ENCODE results near the gene NDST1. TPM values are rescaled to one million over a fixed set of nuclear protein-coding genes. Genes with fewer than 3 reads are reported as not detected.

The NDST1 gene
- total RNA-seq, 1 donor from 2014 or later, result 19.3 TPM

GRCh38 chr5:150568663-150569062 is 60.7 kb downstream of the NDST1 start:
- Histone ChIP-seq H3K27ac (ENCODE audit: low read depth, low read length) (no peak overlapping the region), H3K9ac (ENCODE audit: low read depth in 1 of 3, low read length in 3 of 3) (no peak overlapping the region), H3K4me3 (ENCODE audit: low read length in 3 of 3) (no peak overlapping the region), H3K9me3 (ENCODE audit: control insufficient read depth in 3 of 3, low read length in 3 of 3) (no peaks in the 10 kb centered on the region), H3K4me1 (ENCODE audit: control insufficient read depth in 3 of 3, insufficient read depth in 3 of 3, low read length in 3 of 3) (no peaks in the 10 kb centered on the region), H3K36me3 (ENCODE audit: control insufficient read depth in 3 of 3, insufficient read depth in 3 of 3, low read length in 3 of 3) (no peaks in the 10 kb centered on the region), H3K27me3 (ENCODE audit: control insufficient read depth in 3 of 3, insufficient read depth in 3 of 3, low read length in 3 of 3) (no peaks in the 10 kb centered on the region)

GRCh38 chr5:150570333-150570732 is 62.4 kb downstream of the NDST1 start:
- no peak overlapping the region for H3K4me3 ChIP-seq (ENCODE audit: low read length in 3 of 3)
- H3K9me3 ChIP-seq (ENCODE audit: control insufficient read depth in 3 of 3, low read length in 3 of 3), result no peaks in the 10 kb centered on the region
- no peaks in the 10 kb centered on the region for H3K36me3 ChIP-seq (ENCODE audit: control insufficient read depth in 3 of 3, insufficient read depth in 3 of 3, low read length in 3 of 3)
- no peak overlapping the region for H3K9ac ChIP-seq (ENCODE audit: low read depth in 1 of 3, low read length in 3 of 3)
- no peak overlapping the region for H3K27ac ChIP-seq (ENCODE audit: low read depth, low read length)
- no peaks in the 10 kb centered on the region for H3K4me1 ChIP-seq (ENCODE audit: control insufficient read depth in 3 of 3, insufficient read depth in 3 of 3, low read length in 3 of 3)
- no peaks in the 10 kb centered on the region for H3K27me3 ChIP-seq (ENCODE audit: control insufficient read depth in 3 of 3, insufficient read depth in 3 of 3, low read length in 3 of 3)

GRCh38 chr5:150571836-150572235 is 63.9 kb downstream of the NDST1 start:
- H3K9me3 ChIP-seq (ENCODE audit: control insufficient read depth in 3 of 3, low read length in 3 of 3), result no peaks in the 10 kb centered on the region
- no peak overlapping the region for H3K9ac ChIP-seq (ENCODE audit: low read depth in 1 of 3, low read length in 3 of 3)
- no peaks in the 10 kb centered on the region for H3K36me3 ChIP-seq (ENCODE audit: control insufficient read depth in 3 of 3, insufficient read depth in 3 of 3, low read length in 3 of 3)
- no peaks in the 10 kb centered on the region for H3K27me3 ChIP-seq (ENCODE audit: control insufficient read depth in 3 of 3, insufficient read depth in 3 of 3, low read length in 3 of 3)
- no peak overlapping the region for H3K27ac ChIP-seq (ENCODE audit: low read depth, low read length)
- no peaks in the 10 kb centered on the region for H3K4me1 ChIP-seq (ENCODE audit: control insufficient read depth in 3 of 3, insufficient read depth in 3 of 3, low read length in 3 of 3)
- H3K4me3 ChIP-seq (ENCODE audit: low read length in 3 of 3), result no peak overlapping the region

GRCh38 chr5:150573216-150573615 is 65.3 kb downstream of the NDST1 start:
- Histone ChIP-seq H3K36me3 (ENCODE audit: control insufficient read depth in 3 of 3, insufficient read depth in 3 of 3, low read length in 3 of 3) (no peaks in the 10 kb centered on the region), H3K9ac (ENCODE audit: low read depth in 1 of 3, low read length in 3 of 3) (no peak overlapping the region), H3K4me3 (ENCODE audit: low read length in 3 of 3) (no peak overlapping the region), H3K27me3 (ENCODE audit: control insufficient read depth in 3 of 3, insufficient read depth in 3 of 3, low read length in 3 of 3) (no peaks in the 10 kb centered on the region), H3K27ac (ENCODE audit: low read depth, low read length) (no peak overlapping the region), H3K4me1 (ENCODE audit: control insufficient read depth in 3 of 3, insufficient read depth in 3 of 3, low read length in 3 of 3) (no peaks in the 10 kb centered on the region), H3K9me3 (ENCODE audit: control insufficient read depth in 3 of 3, low read length in 3 of 3) (no peaks in the 10 kb centered on the region)

GRCh38 chr5:150573867-150574817 is 66.2 kb downstream of the NDST1 start:
- no peaks in the 10 kb centered on the region for H3K36me3 ChIP-seq (ENCODE audit: control insufficient read depth in 3 of 3, insufficient read depth in 3 of 3, low read length in 3 of 3)
- no peak overlapping the region for H3K4me3 ChIP-seq (ENCODE audit: low read length in 3 of 3)
- no peak overlapping the region for H3K27ac ChIP-seq (ENCODE audit: low read depth, low read length)
- H3K9me3 ChIP-seq (ENCODE audit: control insufficient read depth in 3 of 3, low read length in 3 of 3), result no peaks in the 10 kb centered on the region
- H3K9ac ChIP-seq (ENCODE audit: low read depth in 1 of 3, low read length in 3 of 3), result no peak overlapping the region
- H3K27me3 ChIP-seq (ENCODE audit: control insufficient read depth in 3 of 3, insufficient read depth in 3 of 3, low read length in 3 of 3), result no peaks in the 10 kb centered on the region
- H3K4me1 ChIP-seq (ENCODE audit: control insufficient read depth in 3 of 3, insufficient read depth in 3 of 3, low read length in 3 of 3), result no peaks in the 10 kb centered on the region

GRCh38 chr5:150574818-150575547 is 67.1 kb downstream of the NDST1 start:
- H3K4me3 ChIP-seq (ENCODE audit: low read length in 3 of 3), result no peak overlapping the region
- H3K27ac ChIP-seq (ENCODE audit: low read depth, low read length), result no peak overlapping the region
- H3K4me1 ChIP-seq (ENCODE audit: control insufficient read depth in 3 of 3, insufficient read depth in 3 of 3, low read length in 3 of 3), result no peaks in the 10 kb centered on the region
- H3K36me3 ChIP-seq (ENCODE audit: control insufficient read depth in 3 of 3, insufficient read depth in 3 of 3, low read length in 3 of 3), result no peaks in the 10 kb centered on the region
- no peaks in the 10 kb centered on the region for H3K27me3 ChIP-seq (ENCODE audit: control insufficient read depth in 3 of 3, insufficient read depth in 3 of 3, low read length in 3 of 3)
- H3K9me3 ChIP-seq (ENCODE audit: control insufficient read depth in 3 of 3, low read length in 3 of 3), result no peaks in the 10 kb centered on the region
- no peak overlapping the region for H3K9ac ChIP-seq (ENCODE audit: low read depth in 1 of 3, low read length in 3 of 3)

- Histone ChIP-seq H3K4me1 (ENCODE audit: control insufficient read depth in 3 of 3, insufficient read depth in 3 of 3, low read length in 3 of 3) (no peaks in the 10 kb centered on the region), H3K27ac (ENCODE audit: low read depth, low read length) (no peak overlapping the region), H3K9ac (ENCODE audit: low read depth in 1 of 3, low read length in 3 of 3) (no peak overlapping the region), H3K9me3 (ENCODE audit: control insufficient read depth in 3 of 3, low read length in 3 of 3) (no peaks in the 10 kb centered on the region), H3K36me3 (ENCODE audit: control insufficient read depth in 3 of 3, insufficient read depth in 3 of 3, low read length in 3 of 3) (no peaks in the 10 kb centered on the region), H3K4me3 (ENCODE audit: low read length in 3 of 3) (no peak overlapping the region), H3K27me3 (ENCODE audit: control insufficient read depth in 3 of 3, insufficient read depth in 3 of 3, low read length in 3 of 3) (no peaks in the 10 kb centered on the region)
Measured at GRCh38 chr5:150575745-150576448, 68.0 kb downstream of the NDST1 start.

- Histone ChIP-seq H3K4me1 (ENCODE audit: control insufficient read depth in 3 of 3, insufficient read depth in 3 of 3, low read length in 3 of 3) (no peaks in the 10 kb centered on the region), H3K36me3 (ENCODE audit: control insufficient read depth in 3 of 3, insufficient read depth in 3 of 3, low read length in 3 of 3) (no peaks in the 10 kb centered on the region), H3K9ac (ENCODE audit: low read depth in 1 of 3, low read length in 3 of 3) (no peak overlapping the region)
Measured at GRCh38 chr5:150576449-150576949, 68.6 kb downstream of the NDST1 start.

GRCh38 chr5:150577378-150578139 is 69.6 kb downstream of the NDST1 start:
- Histone ChIP-seq H3K36me3 (ENCODE audit: control insufficient read depth in 3 of 3, insufficient read depth in 3 of 3, low read length in 3 of 3) (no peaks in the 10 kb centered on the region), H3K9ac (ENCODE audit: low read depth in 1 of 3, low read length in 3 of 3) (no peak overlapping the region), H3K9me3 (ENCODE audit: control insufficient read depth in 3 of 3, low read length in 3 of 3) (no peaks in the 10 kb centered on the region), H3K4me1 (ENCODE audit: control insufficient read depth in 3 of 3, insufficient read depth in 3 of 3, low read length in 3 of 3) (no peaks in the 10 kb centered on the region), H3K4me3 (ENCODE audit: low read length in 3 of 3) (no peak overlapping the region), H3K27me3 (ENCODE audit: control insufficient read depth in 3 of 3, insufficient read depth in 3 of 3, low read length in 3 of 3) (no peaks in the 10 kb centered on the region), H3K27ac (ENCODE audit: low read depth, low read length) (no peak overlapping the region)

More at GRCh38 chr5:150576449-150576949, 68.6 kb downstream of the NDST1 start:
- no peak overlapping the region for H3K27ac ChIP-seq (ENCODE audit: low read depth, low read length)
- no peaks in the 10 kb centered on the region for H3K27me3 ChIP-seq (ENCODE audit: control insufficient read depth in 3 of 3, insufficient read depth in 3 of 3, low read length in 3 of 3)
- no peaks in the 10 kb centered on the region for H3K9me3 ChIP-seq (ENCODE audit: control insufficient read depth in 3 of 3, low read length in 3 of 3)
- no peak overlapping the region for H3K4me3 ChIP-seq (ENCODE audit: low read length in 3 of 3)
